Measurements from ENCODE around the gene SPEF1.

The SPEF1 gene

GRCh38 chr20:3748073-3748472 is 33.2 kb downstream of the SPEF1 start:
- DNase-seq (ENCODE audit: low spot score) = no peak

GRCh38 chr20:3747471-3747870 is 33.8 kb downstream of the SPEF1 start:
- DNase-seq (ENCODE audit: low spot score) = no peak

- DNase-seq (ENCODE audit: low spot score) = no peak
Observed at GRCh38 chr20:3745686-3746173, 35.5 kb downstream of the SPEF1 start.

GRCh38 chr20:3744806-3745685 is 36.2 kb downstream of the SPEF1 start:
- DNase-seq (ENCODE audit: low spot score) = no peak

- DNase-seq (ENCODE audit: low spot score) = no peak
Observed at GRCh38 chr20:3744037-3744436, 37.2 kb downstream of the SPEF1 start.

- DNase-seq (ENCODE audit: low spot score) = no peak
Observed at GRCh38 chr20:3743251-3743650, 38.0 kb downstream of the SPEF1 start.

GRCh38 chr20:3741836-3742458 is 39.3 kb downstream of the SPEF1 start:
- DNase-seq (ENCODE audit: low spot score) = no peak

GRCh38 chr20:3740615-3741301 is 40.5 kb downstream of the SPEF1 start:
- no peak for DNase-seq (ENCODE audit: low spot score)

GRCh38 chr20:3739926-3740451 is 41.3 kb downstream of the SPEF1 start:
- DNase-seq (ENCODE audit: low spot score) = no peak

GRCh38 chr20:3739054-3739925 is 42.0 kb downstream of the SPEF1 start:
- DNase-seq (ENCODE audit: low spot score) = no peak

GRCh38 chr20:3738111-3739053 is 42.9 kb downstream of the SPEF1 start:
- DNase-seq (ENCODE audit: low spot score) = no peak

- no peak for DNase-seq (ENCODE audit: low spot score)
Observed at GRCh38 chr20:3735768-3736167, 45.5 kb downstream of the SPEF1 start.

- no peak for DNase-seq (ENCODE audit: low spot score)
Observed at GRCh38 chr20:3734111-3734843, 47.0 kb downstream of the SPEF1 start.

- no peak for DNase-seq (ENCODE audit: low spot score)
Observed at GRCh38 chr20:3733119-3733995, 47.9 kb downstream of the SPEF1 start.

GRCh38 chr20:3732327-3733118 is 48.7 kb downstream of the SPEF1 start, which contains the start of gene HSPA12B:
TSS of gene HSPA12B (plus strand) at chr20:3732685. CDS start at chr20:3738675, 5,990 bp downstream.
- DNase-seq (ENCODE audit: low spot score) = peak; percentile 58

- DNase-seq (ENCODE audit: low spot score) = no peak
Observed at GRCh38 chr20:3731944-3732326, 49.3 kb downstream of the SPEF1 start.

GRCh38 chr20:3730803-3731672 is 50.2 kb downstream of the SPEF1 start:
- DNase-seq (ENCODE audit: low spot score) = no peak
